SK-N-MC (cell line): ENCODE data around the gene ZBTB20.

ENCODE experiments used
- DNase-seq: peaks from one replicate; pipeline ENCODE4 v3.0.0-alpha.2; 2011; ENCODE audit warnings: low read depth, low spot score
- H3K27ac ChIP-seq: fragments of 200-600 bp; sonication (generic); 2 replicates; pipeline ENCODE4 v1.5.1; 2016; ENCODE audit warnings: mixed run types
- H3K36me3 ChIP-seq: fragments of 200-600 bp; sonication (generic); 2 replicates; pipeline ENCODE4 v1.6.1; 2017; ENCODE audit warnings: antibody characterized with exemption, low read length, mixed read lengths; ENCODE audit not compliant: insufficient read depth
- H3K4me3 ChIP-seq: fragments of 200-600 bp; sonication (generic); 2 replicates; pipeline ENCODE4 v1.5.1; 2016
- H3K9ac ChIP-seq: fragments of 200-600 bp; sonication (generic); 2 replicates; pipeline ENCODE4 v1.8.0; 2017; ENCODE audit warnings: mixed run types, mixed read lengths; ENCODE audit not compliant: insufficient read length
- H3K9me3 ChIP-seq: fragments of 200-600 bp; sonication (generic); 2 replicates; pipeline ENCODE4 v1.6.1; 2017; ENCODE audit warnings: low read depth, mild to moderate bottlenecking, antibody characterized with exemption, low read length, moderate library complexity, mixed read lengths
- EZH2 ChIP-seq: fragments of 200-600 bp; sonication (generic); IDR thresholded peaks from one replicate; pipeline ENCODE4 v1.6.1; 2017; ENCODE audit warnings: antibody characterized with exemption
- FOXP2 ChIP-seq: optimal IDR thresholded peaks from 2 replicates; pipeline ENCODE3; 2011; ENCODE audit warnings: mild to moderate bottlenecking, moderate library complexity; ENCODE audit not compliant: insufficient read depth; ENCODE audit errors: extremely low read length, control extremely low read depth
- POLR2AphosphoS5 ChIP-seq: IDR thresholded peaks from 2 replicates; pipeline ENCODE4 v1.6.1; 2012; ENCODE audit warnings: mild to moderate bottlenecking, low read depth, low read length, borderline replicate concordance

The ZBTB20 gene

DNA sequence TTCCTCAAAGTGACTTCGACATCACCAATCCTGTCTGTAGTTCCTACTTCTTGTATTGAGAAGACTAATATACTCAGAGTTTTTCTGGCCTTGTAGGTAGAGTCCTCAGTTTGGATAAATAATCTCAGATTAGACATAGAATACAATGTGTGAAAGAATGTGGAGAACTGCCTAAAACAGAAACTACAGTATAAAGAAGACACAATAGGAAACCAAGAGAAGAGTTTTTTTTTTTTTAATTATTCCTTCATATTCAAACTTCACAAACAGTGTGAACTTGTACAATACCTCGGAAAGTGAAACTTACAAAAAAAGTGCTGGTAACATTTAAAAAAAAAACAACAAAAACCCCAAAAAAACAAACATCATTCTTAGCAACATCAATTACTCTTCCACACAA, 832.8 kb downstream of the ZBTB20 start:
- Histone ChIP-seq H3K36me3 (no peaks in the 10 kb centered on the region), H3K9me3 (no peaks in the 10 kb centered on the region), H3K9ac (no peak overlapping the region), H3K4me3 (no peak overlapping the region), H3K27ac (no peak overlapping the region)
- no peak for DNase-seq
- TF ChIP-seq POLR2AphosphoS5 (no peak), EZH2 (no peak), FOXP2 (no peak)

DNA sequence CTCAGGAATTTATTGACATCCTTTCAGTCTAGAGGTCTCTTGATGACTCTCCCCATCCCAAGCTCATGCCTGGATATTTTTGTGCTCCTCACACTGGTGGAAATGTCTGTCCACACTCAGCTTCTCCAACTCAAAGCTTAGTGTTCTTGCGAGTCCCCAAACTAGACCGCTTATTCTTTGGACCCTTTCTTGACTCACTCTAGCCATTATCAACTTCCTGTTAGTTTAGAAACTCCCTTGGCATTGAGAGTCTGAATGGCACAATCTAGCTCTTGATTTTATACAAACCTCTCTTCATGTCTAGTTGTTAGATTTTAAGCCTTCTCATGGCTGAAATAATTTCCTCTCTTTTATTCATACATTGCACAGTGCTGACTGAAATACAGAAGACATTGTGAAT, 833.7 kb downstream of the ZBTB20 start:
- Histone ChIP-seq H3K4me3 (no peak overlapping the region), H3K9me3 (no peaks in the 10 kb centered on the region), H3K27ac (no peak overlapping the region), H3K9ac (no peak overlapping the region), H3K36me3 (no peaks in the 10 kb centered on the region)
- TF ChIP-seq POLR2AphosphoS5 (no peak), EZH2 (no peak), FOXP2 (no peak)
- no peak for DNase-seq

GRCh38 chr3:114310695-114311094, 836.4 kb downstream of the ZBTB20 start:
- no peak overlapping the region for H3K4me3 ChIP-seq
- no peak for DNase-seq
- no peaks in the 10 kb centered on the region for H3K9me3 ChIP-seq
- no peak overlapping the region for H3K27ac ChIP-seq
- no peak overlapping the region for H3K9ac ChIP-seq
- TF ChIP-seq EZH2: no peak
- TF ChIP-seq POLR2AphosphoS5: no peak
- TF ChIP-seq FOXP2: no peak
- no peaks in the 10 kb centered on the region for H3K36me3 ChIP-seq

GRCh38 chr3:114308830-114309229, 838.3 kb downstream of the ZBTB20 start:
- no peak for DNase-seq
- Histone ChIP-seq H3K36me3 (no peaks in the 10 kb centered on the region), H3K4me3 (no peak overlapping the region), H3K27ac (no peak overlapping the region), H3K9me3 (no peaks in the 10 kb centered on the region), H3K9ac (no peak overlapping the region)
- TF ChIP-seq POLR2AphosphoS5 (no peak), FOXP2 (no peak), EZH2 (no peak)

DNA sequence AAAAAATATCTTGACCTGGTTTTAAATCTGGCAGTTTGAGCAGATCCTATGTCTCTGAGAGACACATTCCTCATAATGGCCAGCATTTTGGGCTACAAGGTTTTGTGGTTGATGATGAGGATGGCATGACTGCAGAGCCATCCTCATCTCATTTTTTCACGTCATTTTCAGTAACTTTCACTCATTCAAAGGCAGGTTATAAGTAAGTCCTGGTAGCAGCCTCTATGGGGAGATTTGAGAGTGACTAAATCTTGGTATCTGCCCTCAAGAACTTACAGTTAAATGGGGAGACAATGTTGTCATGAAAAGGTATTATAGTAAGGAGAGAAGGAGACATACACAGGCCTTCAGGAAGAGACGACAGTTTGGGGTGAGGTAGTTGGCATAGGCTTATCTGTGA, 838.7 kb downstream of the ZBTB20 start:
- no peaks in the 10 kb centered on the region for H3K9me3 ChIP-seq
- H3K4me3 ChIP-seq: no peak overlapping the region
- no peak for TF ChIP-seq POLR2AphosphoS5
- no peak for TF ChIP-seq EZH2
- TF ChIP-seq FOXP2: no peak
- no peak for DNase-seq
- no peaks in the 10 kb centered on the region for H3K36me3 ChIP-seq
- no peak overlapping the region for H3K27ac ChIP-seq
- no peak overlapping the region for H3K9ac ChIP-seq

DNA sequence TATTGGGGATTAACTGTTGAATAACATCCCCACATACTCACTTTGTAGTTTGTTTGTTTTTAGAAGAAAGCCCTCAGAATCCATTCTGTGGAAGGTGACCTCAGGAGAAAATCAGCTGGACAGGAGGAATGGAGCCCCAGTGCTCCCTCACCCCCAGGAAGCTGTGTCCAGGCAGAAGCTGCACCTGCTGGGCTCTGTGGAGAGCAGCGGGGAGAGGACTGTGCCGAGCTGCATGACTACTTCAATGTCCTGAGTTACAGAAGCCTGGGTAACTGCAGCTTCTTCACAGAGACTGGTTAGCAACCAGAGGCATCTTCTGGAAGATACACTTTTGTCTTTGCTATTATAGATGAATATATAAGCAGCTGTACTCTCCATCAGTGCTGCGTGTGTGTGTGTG, 839.3 kb downstream of the ZBTB20 start:
- DNase-seq: no peak
- TF ChIP-seq POLR2AphosphoS5 (no peak), FOXP2 (no peak), EZH2 (no peak)
- H3K9ac ChIP-seq: no peak overlapping the region
- H3K27ac ChIP-seq: no peak overlapping the region
- H3K4me3 ChIP-seq: no peak overlapping the region
- H3K9me3 ChIP-seq: no peaks in the 10 kb centered on the region
- no peaks in the 10 kb centered on the region for H3K36me3 ChIP-seq

DNA sequence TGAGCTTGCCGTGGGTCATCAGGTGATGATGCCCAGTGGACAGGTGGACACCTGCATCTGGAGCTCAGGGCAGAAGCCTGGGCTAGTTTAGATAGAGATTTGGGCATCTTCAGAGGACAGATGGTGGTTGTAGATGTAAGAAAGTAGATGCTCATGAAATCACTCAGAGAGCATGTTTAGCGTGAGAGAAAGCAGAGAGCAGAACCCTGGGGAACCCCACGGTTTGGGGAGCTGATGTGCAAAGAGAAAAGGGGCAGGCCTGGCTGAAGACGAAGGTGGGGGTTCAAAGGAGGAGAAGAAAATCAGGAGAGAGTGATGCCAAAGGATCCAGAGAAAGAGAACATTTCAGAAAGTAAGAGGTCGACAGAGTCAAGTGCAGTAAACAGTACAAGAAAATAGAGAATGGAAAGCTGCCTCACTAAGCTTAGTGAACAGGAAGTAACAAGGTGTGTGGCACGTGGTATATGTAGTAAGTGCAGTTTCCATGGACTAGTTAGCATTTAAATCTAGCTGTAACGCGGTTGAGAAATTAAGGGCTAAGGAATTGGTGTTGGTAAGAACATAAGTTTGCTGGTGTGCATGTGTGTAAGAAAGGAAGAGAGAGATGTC, 839.8 kb downstream of the ZBTB20 start:
- DNase-seq: no peak
- no peak overlapping the region for H3K27ac ChIP-seq
- TF ChIP-seq EZH2 (no peak), FOXP2 (no peak), POLR2AphosphoS5 (no peak)
- H3K9me3 ChIP-seq: no peaks in the 10 kb centered on the region
- no peaks in the 10 kb centered on the region for H3K36me3 ChIP-seq
- H3K9ac ChIP-seq: no peak overlapping the region
- no peak overlapping the region for H3K4me3 ChIP-seq

- TF ChIP-seq FOXP2: no peak
- no peak for TF ChIP-seq POLR2AphosphoS5
- no peak for TF ChIP-seq EZH2
- H3K4me3 ChIP-seq: no peak overlapping the region
Measured at GRCh38 chr3:114299941-114300624, 847.0 kb downstream of the ZBTB20 start.

More at GRCh38 chr3:114299941-114300624, 847.0 kb downstream of the ZBTB20 start:
- Histone ChIP-seq H3K27ac (no peak overlapping the region), H3K36me3 (no peaks in the 10 kb centered on the region), H3K9ac (no peak overlapping the region), H3K9me3 (no peaks in the 10 kb centered on the region)
- DNase-seq: no peak
